Skeletal muscle satellite cell (primary cell): Measurements from ENCODE around the gene RNF208.

Experiments used
- H3K27me3 ChIP-seq: 2 replicates; pipeline ENCODE4 v1.7.0; 2013; ENCODE audit warnings: low read length; ENCODE audit not compliant: control insufficient read depth, insufficient read depth
- H3K36me3 ChIP-seq: 2 replicates; pipeline ENCODE4 v1.7.0; 2013; ENCODE audit warnings: mild to moderate bottlenecking, control low read depth, low read length; ENCODE audit not compliant: insufficient read depth
- H3K4me1 ChIP-seq: 2 replicates; pipeline ENCODE4 v1.7.0; 2013; ENCODE audit warnings: low read length; ENCODE audit not compliant: control insufficient read depth, insufficient read depth
- H3K4me2 ChIP-seq: 2 replicates; pipeline ENCODE4 v1.7.0; 2013; ENCODE audit warnings: mild to moderate bottlenecking, low read length
- H3K4me3 ChIP-seq: 2 replicates; pipeline ENCODE4 v1.7.0; 2013; ENCODE audit warnings: low read length
- H3K9ac ChIP-seq: 2 replicates; pipeline ENCODE4 v1.7.0; 2013; ENCODE audit warnings: mild to moderate bottlenecking, low read depth, low read length, moderate library complexity
- H3K9me3 ChIP-seq: replicated peaks from 2 replicates; pipeline ENCODE4 v1.7.0; 2013; ENCODE audit warnings: mild to moderate bottlenecking, control low read depth, low read length

RNF208 gene

GRCh38 chr9:137189297-137190295, 32.4 kb downstream of the RNF208 start:
- H3K9ac ChIP-seq: peak overlapping the region; percentile 95
- peak overlapping the region; percentile 95 for H3K4me3 ChIP-seq
- H3K36me3 ChIP-seq: peaks cover 38% of the 10 kb centered on the region
- H3K9me3 ChIP-seq: no peaks in the 10 kb centered on the region
- H3K27me3 ChIP-seq: no peaks in the 10 kb centered on the region
- peaks cover 25% of the 10 kb centered on the region for H3K4me1 ChIP-seq
- peak overlapping the region; percentile 94 for H3K4me2 ChIP-seq

DNA sequence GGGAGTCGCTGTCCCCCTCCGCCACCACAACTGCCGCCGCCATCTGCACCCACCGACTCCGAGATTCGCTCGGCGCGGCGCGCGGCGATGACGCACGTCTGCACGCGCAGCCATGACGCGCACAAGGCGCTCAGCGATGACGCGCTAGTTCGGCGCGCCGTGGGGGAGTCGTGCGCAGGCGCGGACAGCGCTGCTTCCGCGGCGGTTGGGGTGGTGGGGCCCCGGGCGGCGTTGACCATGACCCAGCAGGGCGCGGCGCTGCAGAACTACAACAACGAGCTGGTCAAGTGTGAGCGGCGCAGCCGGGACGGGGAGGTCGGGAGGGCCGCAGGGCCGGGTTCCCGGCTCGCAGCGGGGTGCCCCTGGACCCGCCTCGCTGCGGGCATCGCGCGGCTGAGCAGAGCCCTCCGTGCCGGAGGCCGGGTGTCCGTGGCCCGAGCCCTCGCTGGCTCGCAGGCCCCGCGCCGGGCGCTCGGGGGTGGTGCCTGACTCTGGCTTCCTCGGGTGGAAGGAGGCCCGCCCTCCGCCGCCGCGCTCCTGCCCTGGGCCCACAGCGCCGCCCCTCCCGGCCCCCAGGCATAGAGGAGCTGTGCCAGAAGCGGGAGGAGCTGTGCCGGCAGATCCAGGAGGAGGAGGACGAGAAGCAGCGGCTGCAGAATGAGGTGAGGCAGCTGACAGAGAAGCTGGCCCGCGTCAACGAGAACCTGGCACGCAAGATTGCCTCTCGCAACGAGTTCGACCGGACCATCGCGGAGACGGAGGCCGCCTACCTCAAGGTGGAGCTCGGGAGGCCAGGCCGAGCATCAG, 33.3 kb downstream of the RNF208 start, which contains the start of the genes ANAPC2 and SSNA1:
TSS of gene ANAPC2 (minus strand) at position 71 of the 807 bp plus-strand sequence. CDS start at position 43, 28 bp downstream.
TSS of gene SSNA1 (plus strand) at position 187 of the 807 bp plus-strand sequence. CDS start at position 238, 51 bp downstream.
- no peaks in the 10 kb centered on the region for H3K9me3 ChIP-seq
- H3K27me3 ChIP-seq: no peaks in the 10 kb centered on the region
- H3K4me3 ChIP-seq: peak within 1 kb of the TSS; percentile 95
- peaks cover 47% of the 10 kb centered on the region for H3K36me3 ChIP-seq
- H3K9ac ChIP-seq: peak within 1 kb of the TSS; percentile 95
- peaks cover 25% of the 10 kb centered on the region for H3K4me1 ChIP-seq
- peak within 1 kb of the TSS; percentile 94 for H3K4me2 ChIP-seq

GRCh38 chr9:137188086-137188489, 34.0 kb downstream of the RNF208 start:
- Histone ChIP-seq H3K9ac (peak overlapping the region; percentile 95), H3K4me1 (peaks cover 25% of the 10 kb centered on the region), H3K4me3 (peak overlapping the region; percentile 95), H3K4me2 (peak overlapping the region; percentile 91), H3K9me3 (no peaks in the 10 kb centered on the region), H3K36me3 (peaks cover 53% of the 10 kb centered on the region), H3K27me3 (no peaks in the 10 kb centered on the region)

GRCh38 chr9:137187386-137187785, 34.7 kb downstream of the RNF208 start:
- H3K27me3 ChIP-seq: no peaks in the 10 kb centered on the region
- H3K4me1 ChIP-seq: peaks cover 25% of the 10 kb centered on the region
- H3K4me2 ChIP-seq: peak overlapping the region; percentile 91
- peaks cover 55% of the 10 kb centered on the region for H3K36me3 ChIP-seq
- H3K4me3 ChIP-seq: peak overlapping the region; percentile 95
- peak overlapping the region; percentile 95 for H3K9ac ChIP-seq
- no peaks in the 10 kb centered on the region for H3K9me3 ChIP-seq

- Histone ChIP-seq H3K4me2 (peak overlapping the region; percentile 91), H3K9ac (no peak overlapping the region), H3K9me3 (no peaks in the 10 kb centered on the region), H3K4me3 (no peak overlapping the region), H3K4me1 (peaks cover 25% of the 10 kb centered on the region), H3K27me3 (no peaks in the 10 kb centered on the region), H3K36me3 (peaks cover 51% of the 10 kb centered on the region)
Measured at GRCh38 chr9:137186385-137186784, 35.7 kb downstream of the RNF208 start.

DNA sequence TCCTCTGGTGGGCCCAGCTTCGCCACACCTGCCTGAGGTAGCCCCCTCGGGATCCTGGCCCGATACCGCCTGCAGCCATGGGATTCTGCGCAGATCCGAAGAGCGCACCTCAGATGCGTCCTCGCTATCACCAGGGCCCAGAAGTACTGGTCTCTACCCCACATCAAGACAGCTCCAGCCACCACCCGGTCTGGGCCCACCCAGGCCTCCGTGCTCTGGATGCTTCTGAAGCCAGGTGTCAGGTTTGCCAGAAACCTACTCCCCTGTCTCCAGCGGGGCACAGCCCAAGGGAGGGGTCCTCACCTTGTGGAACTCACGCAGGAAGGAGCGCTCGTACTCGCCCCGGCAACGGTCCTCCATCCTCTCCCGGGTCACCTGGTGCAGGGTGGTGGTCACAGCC, 36.1 kb downstream of the RNF208 start:
- peaks cover 25% of the 10 kb centered on the region for H3K4me1 ChIP-seq
- peaks cover 51% of the 10 kb centered on the region for H3K36me3 ChIP-seq
- no peak overlapping the region for H3K4me3 ChIP-seq
- H3K9ac ChIP-seq: no peak overlapping the region
- H3K27me3 ChIP-seq: no peaks in the 10 kb centered on the region
- no peaks in the 10 kb centered on the region for H3K9me3 ChIP-seq
- no peak overlapping the region for H3K4me2 ChIP-seq

DNA sequence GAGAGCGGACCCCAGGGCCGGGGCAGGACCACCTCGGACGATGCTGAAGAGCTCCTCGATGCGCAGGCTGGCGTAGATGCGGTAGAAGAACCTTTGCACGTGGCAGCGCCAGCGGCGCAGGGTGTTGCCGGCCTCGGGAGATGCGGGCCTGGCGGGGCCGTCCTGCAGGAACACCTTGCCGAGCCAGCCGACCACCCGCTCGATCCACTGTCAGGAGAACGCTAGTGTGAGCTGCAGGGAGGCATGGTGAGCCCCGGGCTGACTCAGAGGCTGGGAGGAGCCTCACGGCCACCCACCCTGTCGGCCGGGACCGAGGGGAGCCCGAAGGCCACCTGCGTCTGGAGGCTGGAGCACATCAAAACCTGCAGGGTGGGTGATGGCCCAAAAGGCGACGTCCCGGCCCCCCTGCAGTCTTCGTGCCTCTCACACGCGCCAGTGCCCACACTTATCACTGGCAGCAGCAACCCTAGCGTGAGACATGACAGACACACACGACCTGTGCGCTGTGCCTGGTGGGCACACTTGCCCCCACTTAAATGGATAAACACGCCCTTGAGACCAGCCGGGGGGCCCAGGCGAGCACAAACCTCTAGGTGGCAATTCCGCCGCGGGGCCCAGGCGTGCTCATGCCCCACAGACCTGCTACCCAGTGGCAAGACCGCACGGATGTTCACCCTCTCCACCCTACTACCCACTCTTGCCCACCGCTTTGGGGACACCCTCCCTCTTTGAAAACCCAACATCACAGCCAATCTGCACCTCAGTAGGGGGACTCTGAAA, 37.0 kb downstream of the RNF208 start:
- Histone ChIP-seq H3K4me2 (no peak overlapping the region), H3K9ac (no peak overlapping the region), H3K36me3 (peaks cover 48% of the 10 kb centered on the region), H3K4me1 (peaks cover 23% of the 10 kb centered on the region), H3K4me3 (no peak overlapping the region), H3K27me3 (no peaks in the 10 kb centered on the region), H3K9me3 (no peaks in the 10 kb centered on the region)

DNA sequence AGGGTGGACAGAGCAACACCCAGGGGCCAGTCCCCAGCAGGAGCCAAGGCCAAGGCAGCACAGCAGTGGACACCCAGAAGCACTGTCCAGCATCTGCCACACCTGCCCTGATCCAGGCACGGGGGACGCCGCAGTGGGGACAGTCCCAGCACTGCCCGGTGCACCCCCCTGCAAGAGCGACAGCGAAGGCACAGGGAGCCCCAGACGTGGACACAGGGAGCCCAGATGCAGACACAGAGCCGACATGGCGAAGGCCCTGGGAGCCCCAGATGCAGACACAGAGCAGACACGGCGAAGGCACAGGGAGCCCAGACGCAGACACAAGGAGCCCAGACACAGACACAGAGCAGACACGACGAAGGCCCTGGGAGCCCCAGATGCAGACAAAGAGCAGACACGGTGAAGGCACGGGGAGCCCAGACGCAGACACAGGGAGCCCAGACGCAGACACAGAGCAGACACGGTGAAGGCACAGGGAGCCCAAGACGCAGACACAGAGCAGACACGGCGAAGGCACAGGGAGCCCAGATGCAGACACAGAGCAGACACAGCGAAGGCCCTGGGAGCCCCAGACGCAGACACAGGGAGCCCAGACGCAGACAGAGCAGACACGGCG, 38.0 kb downstream of the RNF208 start:
- Histone ChIP-seq H3K4me3 (no peak overlapping the region), H3K4me2 (no peak overlapping the region), H3K9me3 (no peaks in the 10 kb centered on the region), H3K9ac (no peak overlapping the region), H3K27me3 (no peaks in the 10 kb centered on the region), H3K4me1 (peaks cover 15% of the 10 kb centered on the region), H3K36me3 (peaks cover 54% of the 10 kb centered on the region)

GRCh38 chr9:137182836-137183235, 39.2 kb downstream of the RNF208 start:
- Histone ChIP-seq H3K9me3 (no peaks in the 10 kb centered on the region), H3K36me3 (peaks cover 65% of the 10 kb centered on the region), H3K27me3 (no peaks in the 10 kb centered on the region), H3K4me1 (peaks cover 15% of the 10 kb centered on the region), H3K4me3 (no peak overlapping the region), H3K4me2 (no peak overlapping the region), H3K9ac (no peak overlapping the region)

GRCh38 chr9:137181680-137182079, 40.4 kb downstream of the RNF208 start:
- H3K4me1 ChIP-seq: peaks cover 4% of the 10 kb centered on the region
- H3K4me2 ChIP-seq: no peak overlapping the region
- H3K4me3 ChIP-seq: no peak overlapping the region
- H3K36me3 ChIP-seq: peaks cover 73% of the 10 kb centered on the region
- no peaks in the 10 kb centered on the region for H3K27me3 ChIP-seq
- H3K9ac ChIP-seq: no peak overlapping the region
- no peaks in the 10 kb centered on the region for H3K9me3 ChIP-seq
